ENCODE data around the gene PRKCB. TPM values are rescaled to one million over a fixed set of nuclear protein-coding genes. Genes with fewer than 3 reads are reported as not detected.
A peak's percentile ranks its signal among the peaks of the same experiment; 100 is the strongest.

PRKCB gene
- polyA plus RNA-seq, 3 donors: 57.4 to 87.4 (median 75.5) TPM

- Histone ChIP-seq H3K79me2 (ENCODE audit: insufficient read depth, low read length) (peaks cover 92% of the 10 kb centered on the region), H3K4me1 (ENCODE audit: control insufficient read depth in 1 of 2, insufficient read depth in 2 of 2, low read length in 2 of 2) (peaks cover 52 to 54% of the 10 kb centered on the region in 2 donors), H3K27me3 (ENCODE audit: control insufficient read depth in 2 of 2, insufficient read depth in 2 of 2, low read length in 2 of 2) (no peaks in the 10 kb centered on the region), H2AFZ (ENCODE audit: insufficient read depth, low read depth, low read length, poor library complexity, severe bottlenecking) (no peak overlapping the region), H3K4me3 (replicated peaks in 1 of 3; ENCODE audit: low read depth in 2 of 3, low read length in 3 of 3) (peak overlapping the region in 1 of 3 experiments; percentile 42), H3K4me2 (replicated peaks; ENCODE audit: extremely low read depth, low read length, poor library complexity, severe bottlenecking) (peak overlapping the region; percentile 50), H4K20me1 (ENCODE audit: insufficient read depth, low read length) (peaks cover 99% of the 10 kb centered on the region), H3K27ac (ENCODE audit: low read depth in 1 of 2, low read length in 2 of 2) (peak overlapping the region; percentile 53 to 76), H3K36me3 (replicated peaks in 1 of 2; ENCODE audit: control insufficient read depth in 1 of 2, insufficient read depth in 2 of 2, low read length in 2 of 2) (peaks cover 0 to 6% of the 10 kb centered on the region in 2 donors), H3K9me3 (replicated peaks in 1 of 2; ENCODE audit: control insufficient read depth in 1 of 2, insufficient read depth in 1 of 2, low read length in 2 of 2) (no peaks in the 10 kb centered on the region), H3K9ac (ENCODE audit: insufficient read depth, low read length, poor library complexity, severe bottlenecking) (no peak overlapping the region)
- DNase-seq: peak; percentile 53 to 85 (median 59)
- H3K27ac Mint-ChIP-seq: peak overlapping the region; percentile 74 to 92 (median 87)
- no peaks in the 10 kb centered on the region for H3K27me3 Mint-ChIP-seq (ENCODE audit: low read depth in 3 of 3)
- 22% methylated on average over 11 of the region's 13 CpGs for WGBS (ENCODE audit: insufficient coverage)
- peak overlapping the region; percentile 54 to 79 for H3K4me3 Mint-ChIP-seq
- H3K4me1 Mint-ChIP-seq: peaks cover 66% of the 10 kb centered on the region
- H3K9me3 Mint-ChIP-seq: no peaks in the 10 kb centered on the region
- peaks cover 28% of the 10 kb centered on the region in 2 donors for H3K36me3 Mint-ChIP-seq
- intact Hi-C loops (cut with micrococcal nuclease): loop anchor here in 1 of 2 donors (5.0 kb wide), 2 partner anchors 60 to 95 kb away; no protein-coding TSS in a partner anchor
- no peak for TF ChIP-seq CTCF (IDR thresholded peaks at IDR 0.05)
Observed at GRCh38 chr16:23952128-23952970, 116.6 kb downstream of the PRKCB start.

GRCh38 chr16:23952971-23953300, 117.2 kb downstream of the PRKCB start:
- Histone ChIP-seq H2AFZ (ENCODE audit: insufficient read depth, low read depth, low read length, poor library complexity, severe bottlenecking) (no peak overlapping the region), H3K36me3 (replicated peaks in 1 of 2; ENCODE audit: control insufficient read depth in 1 of 2, insufficient read depth in 2 of 2, low read length in 2 of 2) (peaks cover 0 to 4% of the 10 kb centered on the region in 2 donors), H3K27ac (ENCODE audit: low read depth in 1 of 2, low read length in 2 of 2) (peak overlapping the region in 1 of 2 donors; percentile 76), H3K4me1 (ENCODE audit: control insufficient read depth in 1 of 2, insufficient read depth in 2 of 2, low read length in 2 of 2) (peaks cover 56 to 58% of the 10 kb centered on the region in 2 donors), H3K9me3 (replicated peaks in 1 of 2; ENCODE audit: control insufficient read depth in 1 of 2, insufficient read depth in 1 of 2, low read length in 2 of 2) (no peaks in the 10 kb centered on the region), H3K79me2 (ENCODE audit: insufficient read depth, low read length) (peaks cover 91% of the 10 kb centered on the region), H3K4me2 (replicated peaks; ENCODE audit: extremely low read depth, low read length, poor library complexity, severe bottlenecking) (peak overlapping the region; percentile 50), H3K4me3 (replicated peaks in 1 of 3; ENCODE audit: low read depth in 2 of 3, low read length in 3 of 3) (no peak overlapping the region), H3K9ac (ENCODE audit: insufficient read depth, low read length, poor library complexity, severe bottlenecking) (no peak overlapping the region), H4K20me1 (ENCODE audit: insufficient read depth, low read length) (peaks cover 99% of the 10 kb centered on the region), H3K27me3 (ENCODE audit: control insufficient read depth in 2 of 2, insufficient read depth in 2 of 2, low read length in 2 of 2) (no peaks in the 10 kb centered on the region)
- WGBS (ENCODE audit: insufficient coverage): 81% methylated on average over 5 of the region's 5 CpGs
- TF ChIP-seq CTCF (IDR thresholded peaks at IDR 0.05): no peak
- intact Hi-C loops (cut with micrococcal nuclease): loop anchor here in 1 of 2 donors (5.0 kb wide), 2 partner anchors 59 to 96 kb away; no protein-coding TSS in a partner anchor
- no peak overlapping the region for H3K4me3 Mint-ChIP-seq
- DNase-seq: no peak
- peaks cover 66% of the 10 kb centered on the region for H3K4me1 Mint-ChIP-seq
- no peaks in the 10 kb centered on the region for H3K27me3 Mint-ChIP-seq (ENCODE audit: low read depth in 3 of 3)
- peaks cover 26 to 29% of the 10 kb centered on the region in 2 donors for H3K36me3 Mint-ChIP-seq
- peak overlapping the region in 5 of 7 donors; percentile 31 to 90 (median 87) for H3K27ac Mint-ChIP-seq
- H3K9me3 Mint-ChIP-seq: no peaks in the 10 kb centered on the region

Data from CD14-positive monocyte (primary cell).